Measurements from ENCODE around the gene DDC.

DDC gene

DNA sequence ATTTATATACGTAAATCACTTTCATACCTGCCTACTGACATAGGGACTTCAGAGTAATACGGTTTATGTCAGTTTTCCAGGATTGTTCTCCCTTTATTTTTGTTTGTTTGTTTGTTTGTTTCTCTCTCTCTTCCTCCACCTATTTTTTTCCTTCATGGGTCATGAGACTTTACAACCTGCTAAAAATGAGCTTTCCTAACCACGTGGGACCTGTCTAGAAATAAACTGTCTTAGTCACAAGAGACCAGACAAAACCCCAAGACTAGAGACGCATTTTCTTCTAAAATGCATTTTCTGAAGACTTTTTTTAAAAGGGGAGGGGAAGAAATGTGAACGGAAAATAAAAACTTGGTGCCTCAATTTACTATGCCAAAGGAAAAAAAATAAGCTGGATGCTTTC lies 74.0 kb downstream of the DDC start:
- ATAC-seq: no peak
- TF ChIP-seq GLIS3 (CRISPR knock-in tag; IDR thresholded peaks at IDR 0.05): no peak
- no peak for TF ChIP-seq TOX (CRISPR knock-in tag; IDR thresholded peaks at IDR 0.05; ENCODE audit: borderline replicate concordance)
- TF ChIP-seq TCF4 (CRISPR knock-in tag; IDR thresholded peaks at IDR 0.05; ENCODE audit: borderline replicate concordance): no peak
- TF ChIP-seq, protein P1, sequence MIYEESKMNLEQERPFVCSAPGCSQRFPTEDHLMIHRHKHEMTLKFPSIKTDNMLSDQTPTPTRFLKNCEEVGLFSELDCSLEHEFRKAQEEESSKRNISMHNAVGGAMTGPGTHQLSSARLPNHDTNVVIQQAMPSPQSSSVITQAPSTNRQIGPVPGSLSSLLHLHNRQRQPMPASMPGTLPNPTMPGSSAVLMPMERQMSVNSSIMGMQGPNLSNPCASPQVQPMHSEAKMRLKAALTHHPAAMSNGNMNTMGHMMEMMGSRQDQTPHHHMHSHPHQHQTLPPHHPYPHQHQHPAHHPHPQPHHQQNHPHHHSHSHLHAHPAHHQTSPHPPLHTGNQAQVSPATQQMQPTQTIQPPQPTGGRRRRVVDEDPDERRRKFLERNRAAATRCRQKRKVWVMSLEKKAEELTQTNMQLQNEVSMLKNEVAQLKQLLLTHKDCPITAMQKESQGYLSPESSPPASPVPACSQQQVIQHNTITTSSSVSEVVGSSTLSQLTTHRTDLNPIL (CRISPR knock-in tag; IDR thresholded peaks at IDR 0.05; ENCODE audit: low read depth): no peak
- TF ChIP-seq ARNTL (CRISPR knock-in tag; IDR thresholded peaks at IDR 0.05; ENCODE audit: borderline replicate concordance, low read depth): no peak
- no peak for TF ChIP-seq ZNF8 (CRISPR knock-in tag; IDR thresholded peaks at IDR 0.05)

DNA sequence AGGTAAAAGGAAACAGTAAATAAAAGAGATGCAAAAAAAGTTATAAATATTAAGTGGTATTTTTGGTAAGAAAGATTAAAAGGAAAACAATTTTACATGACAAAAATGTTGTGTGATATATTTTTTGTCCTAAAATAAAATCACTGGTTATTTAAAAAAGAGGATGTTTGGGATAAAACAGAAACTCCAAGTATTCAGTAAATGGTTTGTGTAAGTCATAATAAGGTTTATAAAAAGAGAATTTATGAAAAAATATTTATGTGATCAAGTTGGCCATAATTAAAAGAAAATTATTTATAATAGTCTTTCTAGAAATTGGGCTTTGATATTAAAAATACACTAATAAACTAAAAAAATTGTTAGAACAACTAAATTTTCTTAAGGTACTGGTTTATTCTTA lies 76.8 kb downstream of the DDC start:
- no peak for ATAC-seq
- no peak for TF ChIP-seq TOX (CRISPR knock-in tag; IDR thresholded peaks at IDR 0.05; ENCODE audit: borderline replicate concordance)

DNA sequence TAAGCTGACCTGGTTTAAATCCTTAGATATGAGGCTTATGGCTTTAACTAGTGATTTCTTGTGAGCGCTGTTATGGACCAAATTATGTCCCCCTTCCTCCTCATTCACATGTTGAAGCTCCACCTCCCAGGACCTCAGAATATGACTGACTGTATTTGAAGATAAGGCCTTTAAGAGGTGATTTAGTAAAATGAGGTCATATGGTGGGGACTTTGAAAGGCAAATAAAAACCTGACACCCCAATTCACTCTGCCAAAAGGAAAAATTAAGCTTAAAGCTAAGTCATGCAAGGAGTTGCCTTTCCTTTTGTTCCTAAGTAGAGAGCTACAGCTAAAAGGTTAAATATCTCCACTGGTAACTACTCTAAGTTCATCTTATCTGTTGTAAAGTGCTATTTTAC lies 78.7 kb downstream of the DDC start:
- no peak for TF ChIP-seq ZC3H10 (CRISPR knock-in tag; IDR thresholded peaks at IDR 0.05)
- no peak for TF ChIP-seq ARNTL (CRISPR knock-in tag; IDR thresholded peaks at IDR 0.05; ENCODE audit: borderline replicate concordance, low read depth)
- no peak for TF ChIP-seq ZFP3 (CRISPR knock-in tag; IDR thresholded peaks at IDR 0.05)
- TF ChIP-seq, protein P2, sequence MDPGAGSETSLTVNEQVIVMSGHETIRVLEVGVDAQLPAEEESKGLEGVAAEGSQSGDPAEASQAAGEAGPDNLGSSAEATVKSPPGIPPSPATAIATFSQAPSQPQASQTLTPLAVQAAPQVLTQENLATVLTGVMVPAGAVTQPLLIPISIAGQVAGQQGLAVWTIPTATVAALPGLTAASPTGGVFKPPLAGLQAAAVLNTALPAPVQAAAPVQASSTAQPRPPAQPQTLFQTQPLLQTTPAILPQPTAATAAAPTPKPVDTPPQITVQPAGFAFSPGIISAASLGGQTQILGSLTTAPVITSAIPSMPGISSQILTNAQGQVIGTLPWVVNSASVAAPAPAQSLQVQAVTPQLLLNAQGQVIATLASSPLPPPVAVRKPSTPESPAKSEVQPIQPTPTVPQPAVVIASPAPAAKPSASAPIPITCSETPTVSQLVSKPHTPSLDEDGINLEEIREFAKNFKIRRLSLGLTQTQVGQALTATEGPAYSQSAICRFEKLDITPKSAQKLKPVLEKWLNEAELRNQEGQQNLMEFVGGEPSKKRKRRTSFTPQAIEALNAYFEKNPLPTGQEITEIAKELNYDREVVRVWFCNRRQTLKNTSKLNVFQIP (CRISPR knock-in tag; IDR thresholded peaks at IDR 0.05; ENCODE audit: borderline replicate concordance, low read depth): no peak
- no peak for TF ChIP-seq TCF4 (CRISPR knock-in tag; IDR thresholded peaks at IDR 0.05; ENCODE audit: borderline replicate concordance)
- no peak for TF ChIP-seq ISL1 (CRISPR knock-in tag; IDR thresholded peaks at IDR 0.05)
- no peak for TF ChIP-seq CSDC2 (CRISPR knock-in tag; IDR thresholded peaks at IDR 0.05)
- no peak for TF ChIP-seq RARB (CRISPR knock-in tag; IDR thresholded peaks at IDR 0.05)
- no peak for TF ChIP-seq ZNF70 (CRISPR knock-in tag; IDR thresholded peaks at IDR 0.05)
- no peak for TF ChIP-seq SNAI2 (CRISPR knock-in tag; IDR thresholded peaks at IDR 0.05)
- TF ChIP-seq TOX (CRISPR knock-in tag; IDR thresholded peaks at IDR 0.05; ENCODE audit: borderline replicate concordance): no peak
- no peak for TF ChIP-seq ZFP30 (CRISPR knock-in tag; IDR thresholded peaks at IDR 0.05)
- TF ChIP-seq, protein P3, sequence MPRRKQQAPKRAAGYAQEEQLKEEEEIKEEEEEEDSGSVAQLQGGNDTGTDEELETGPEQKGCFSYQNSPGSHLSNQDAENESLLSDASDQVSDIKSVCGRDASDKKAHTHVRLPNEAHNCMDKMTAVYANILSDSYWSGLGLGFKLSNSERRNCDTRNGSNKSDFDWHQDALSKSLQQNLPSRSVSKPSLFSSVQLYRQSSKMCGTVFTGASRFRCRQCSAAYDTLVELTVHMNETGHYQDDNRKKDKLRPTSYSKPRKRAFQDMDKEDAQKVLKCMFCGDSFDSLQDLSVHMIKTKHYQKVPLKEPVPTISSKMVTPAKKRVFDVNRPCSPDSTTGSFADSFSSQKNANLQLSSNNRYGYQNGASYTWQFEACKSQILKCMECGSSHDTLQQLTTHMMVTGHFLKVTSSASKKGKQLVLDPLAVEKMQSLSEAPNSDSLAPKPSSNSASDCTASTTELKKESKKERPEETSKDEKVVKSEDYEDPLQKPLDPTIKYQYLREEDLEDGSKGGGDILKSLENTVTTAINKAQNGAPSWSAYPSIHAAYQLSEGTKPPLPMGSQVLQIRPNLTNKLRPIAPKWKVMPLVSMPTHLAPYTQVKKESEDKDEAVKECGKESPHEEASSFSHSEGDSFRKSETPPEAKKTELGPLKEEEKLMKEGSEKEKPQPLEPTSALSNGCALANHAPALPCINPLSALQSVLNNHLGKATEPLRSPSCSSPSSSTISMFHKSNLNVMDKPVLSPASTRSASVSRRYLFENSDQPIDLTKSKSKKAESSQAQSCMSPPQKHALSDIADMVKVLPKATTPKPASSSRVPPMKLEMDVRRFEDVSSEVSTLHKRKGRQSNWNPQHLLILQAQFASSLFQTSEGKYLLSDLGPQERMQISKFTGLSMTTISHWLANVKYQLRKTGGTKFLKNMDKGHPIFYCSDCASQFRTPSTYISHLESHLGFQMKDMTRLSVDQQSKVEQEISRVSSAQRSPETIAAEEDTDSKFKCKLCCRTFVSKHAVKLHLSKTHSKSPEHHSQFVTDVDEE (CRISPR knock-in tag; IDR thresholded peaks at IDR 0.05): no peak
- no peak for ATAC-seq

DNA sequence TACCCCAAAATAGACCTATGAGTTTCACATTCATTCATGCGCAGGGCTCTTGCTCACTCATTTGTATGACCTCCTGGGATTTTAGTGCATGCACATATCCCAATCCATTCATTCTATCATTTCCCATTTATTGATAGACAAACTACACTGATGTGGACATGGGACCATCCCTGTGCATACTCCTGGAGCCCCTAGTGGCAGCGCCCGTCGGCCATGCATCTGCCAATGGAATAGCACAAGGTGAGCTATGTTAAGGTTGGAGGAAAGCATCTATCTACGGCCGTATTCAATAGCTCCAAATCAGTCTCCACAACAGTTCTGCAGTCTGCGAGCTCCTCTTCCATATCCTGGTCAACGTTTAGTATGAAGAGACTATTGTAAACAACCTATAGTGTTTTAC lies 83.3 kb downstream of the DDC start:
- no peak for TF ChIP-seq ZNF565 (CRISPR knock-in tag; conservative IDR thresholded peaks at IDR 0.05; ENCODE audit: low read depth)
- no peak for TF ChIP-seq OSR1 (CRISPR knock-in tag; IDR thresholded peaks at IDR 0.05)
- no peak for TF ChIP-seq ISL1 (CRISPR knock-in tag; IDR thresholded peaks at IDR 0.05)
- TF ChIP-seq, protein P3 (CRISPR knock-in tag; IDR thresholded peaks at IDR 0.05): no peak
- TF ChIP-seq ZFP3 (CRISPR knock-in tag; IDR thresholded peaks at IDR 0.05): no peak
- no peak for TF ChIP-seq ESRRG (CRISPR knock-in tag; IDR thresholded peaks at IDR 0.05)
- TF ChIP-seq, protein P2 (CRISPR knock-in tag; IDR thresholded peaks at IDR 0.05; ENCODE audit: borderline replicate concordance, low read depth): no peak
- no peak for TF ChIP-seq ZFP30 (CRISPR knock-in tag; IDR thresholded peaks at IDR 0.05)
- TF ChIP-seq ZNF8 (CRISPR knock-in tag; IDR thresholded peaks at IDR 0.05): no peak
- no peak for TF ChIP-seq SNAI2 (CRISPR knock-in tag; IDR thresholded peaks at IDR 0.05)
- TF ChIP-seq TOX (CRISPR knock-in tag; IDR thresholded peaks at IDR 0.05; ENCODE audit: borderline replicate concordance): no peak
- TF ChIP-seq ZC3H10 (CRISPR knock-in tag; IDR thresholded peaks at IDR 0.05): no peak
- no peak for TF ChIP-seq GLIS3 (CRISPR knock-in tag; IDR thresholded peaks at IDR 0.05)
- no peak for TF ChIP-seq ARNTL (CRISPR knock-in tag; IDR thresholded peaks at IDR 0.05; ENCODE audit: borderline replicate concordance, low read depth)
- TF ChIP-seq CSDC2 (CRISPR knock-in tag; IDR thresholded peaks at IDR 0.05): no peak
- no peak for TF ChIP-seq TCF4 (CRISPR knock-in tag; IDR thresholded peaks at IDR 0.05; ENCODE audit: borderline replicate concordance)
- ATAC-seq: no peak
